ENCODE measurements around the gene CEP95.
A peak's percentile ranks its signal among the peaks of the same experiment; 100 is the strongest.

GRCh38 chr17:64534187-64534586 lies 27.4 kb downstream of the CEP95 start:
- peak; percentile 40; the same call in 1 of the 2 replicates for TF ChIP-seq CTCF (conservative IDR thresholded peaks at IDR 0.05)
- no peak for TF ChIP-seq EZH2 (IDR thresholded peaks at IDR 0.05; ENCODE audit: low read depth)

Measured in PC-9 (cell line).